ENCODE measurements around the gene CNRIP1. TPM values are rescaled to one million over a fixed set of nuclear protein-coding genes. Genes with fewer than 3 reads are reported as not detected.

Gene CNRIP1
- total and polyA plus RNA-seq, 2 of the 4 experiments (the other 2 are of a cell fraction) = 23.3 to 32.7 TPM

- Histone ChIP-seq H3K36me3 (ENCODE audit: control insufficient read depth, insufficient read depth, low read length) (no peaks in the 10 kb centered on the region), H3K4ac (ENCODE audit: low read depth, low read length) (no peak overlapping the region), H4K20me1 (ENCODE audit: insufficient read depth, low read length) (no peaks in the 10 kb centered on the region), H3K4me3 (ENCODE audit: insufficient read depth, low read depth, low read length) (no peak overlapping the region), H3K18ac (ENCODE audit: low read depth, low read length) (no peak overlapping the region), H2AK5ac (ENCODE audit: low read depth, low read length) (no peak overlapping the region), H3K27ac (ENCODE audit: insufficient read depth, low read length) (no peak overlapping the region), H2BK20ac (ENCODE audit: low read depth, low read length) (no peak overlapping the region), H3K79me1 (ENCODE audit: low read depth in 1 of 2, low read length in 2 of 2) (peaks cover 4% of the 10 kb centered on the region in 2 experiments; a peak in 1 of 4 replicates), H2AFZ (replicated peaks; ENCODE audit: low read length, poor library complexity) (no peak overlapping the region), H3K9me3 (ENCODE audit: control insufficient read depth, insufficient read depth, low read length) (no peaks in the 10 kb centered on the region), H3K4me1 (ENCODE audit: control insufficient read depth, insufficient read depth, low read length) (no peaks in the 10 kb centered on the region), H3K4me2 (ENCODE audit: low read depth, low read length) (no peak overlapping the region), H4K91ac (ENCODE audit: insufficient read depth, low read depth, low read length) (no peak overlapping the region), H2BK5ac (ENCODE audit: low read depth, low read length, poor library complexity, severe bottlenecking) (no peak overlapping the region), H2BK15ac (ENCODE audit: low read depth, low read length) (no peak overlapping the region), H3K9me1 (ENCODE audit: insufficient read depth, low read length) (no peaks in the 10 kb centered on the region; the same call in 1 of the 2 replicates), H3K27me3 (ENCODE audit: control insufficient read depth, insufficient read depth, low read length) (no peaks in the 10 kb centered on the region), H2BK120ac (ENCODE audit: low read depth, low read length) (no peak overlapping the region), H4K5ac (ENCODE audit: low read depth, low read length) (no peak overlapping the region), H3K14ac (replicated peaks; ENCODE audit: low read depth, low read length) (no peak overlapping the region), H2AK9ac (replicated peaks; ENCODE audit: low read depth, low read length, poor library complexity) (no peak overlapping the region), H3K23ac (ENCODE audit: low read depth, low read length) (no peak overlapping the region), H4K8ac (ENCODE audit: low read depth in 2 of 2, low read length in 2 of 2) (no peak overlapping the region), H3K56ac (ENCODE audit: extremely low read depth, insufficient read depth, low read length) (no peak overlapping the region), H3K9ac (ENCODE audit: low read depth, low read length) (no peak overlapping the region)
- ChIA-PET CTCF (interaction anchor here (1.7 kb wide), 1 partner anchor 149 kb away, joined by 5 read pairs; no protein-coding TSS in a partner anchor), POLR2A (ENCODE audit: unreplicated experiment) (no interaction called here)
- no CpG with 5 or more reads among the region's 4 CpGs for WGBS, 2 experiments (ENCODE audit: extremely low coverage in 2 of 2, insufficient read length in 1 of 2)
- TF ChIP-seq CEBPB (IDR thresholded peaks at IDR 0.05; ENCODE audit: low read depth, low read length) (peak; percentile 72), MXI1 (IDR thresholded peaks at IDR 0.05; ENCODE audit: borderline replicate concordance, low read depth, low read length) (no peak)
- DNase-seq (no peak), ATAC-seq (ENCODE audit: low read depth) (no peak)
- in situ Hi-C loops (cut with MboI; ENCODE audit: low sequenced_read_pairs) = loop anchor here (10.0 kb wide), 1 partner anchor 152 kb away; no protein-coding TSS in a partner anchor
- dilution Hi-C loops (cut with HindIII; ENCODE audit: low sequenced_read_pairs, unreplicated experiment) = no loop called here
- intact Hi-C loops (cut with micrococcal nuclease) = no loop called here
- BruUV-seq (replicated peaks) = no TSS peak
Observed at GRCh38 chr2:68293024-68293423, 26.7 kb downstream of the CNRIP1 start.
